G401 (cell line): ENCODE results near the gene SMG1. TPM values are rescaled to one million over a fixed set of nuclear protein-coding genes. Genes with fewer than 3 reads are reported as not detected.
A peak's percentile ranks its signal among the peaks of the same experiment; 100 is the strongest.
"Not testable (repeated sequence)": the region's sequence is repeated elsewhere in the genome, so short reads cannot be mapped to it uniquely, and the experiment has no call there.

Experiments
- DNase-seq: peaks from one replicate; pipeline ENCODE4 v3.0.0-alpha.2; 2015; ENCODE audit warnings: low spot score
- in situ Hi-C: cut with HindIII; loops from 2 replicates; pipeline ENCODE4 v1.10.0; 2016; ENCODE audit warnings: low sequenced_read_pairs, mixed read lengths
- total RNA-seq: library from RNA; depleted of rRNA; stranded (reverse); fragments of >200 nt; shearing (Covaris generic); gene quantifications from 2 replicates; pipeline ENCODE4 v1.2.3, GENCODE V29; 2014

The SMG1 gene
- total RNA-seq, 1 experiment from 2014 or later = 27.2 TPM

DNA sequence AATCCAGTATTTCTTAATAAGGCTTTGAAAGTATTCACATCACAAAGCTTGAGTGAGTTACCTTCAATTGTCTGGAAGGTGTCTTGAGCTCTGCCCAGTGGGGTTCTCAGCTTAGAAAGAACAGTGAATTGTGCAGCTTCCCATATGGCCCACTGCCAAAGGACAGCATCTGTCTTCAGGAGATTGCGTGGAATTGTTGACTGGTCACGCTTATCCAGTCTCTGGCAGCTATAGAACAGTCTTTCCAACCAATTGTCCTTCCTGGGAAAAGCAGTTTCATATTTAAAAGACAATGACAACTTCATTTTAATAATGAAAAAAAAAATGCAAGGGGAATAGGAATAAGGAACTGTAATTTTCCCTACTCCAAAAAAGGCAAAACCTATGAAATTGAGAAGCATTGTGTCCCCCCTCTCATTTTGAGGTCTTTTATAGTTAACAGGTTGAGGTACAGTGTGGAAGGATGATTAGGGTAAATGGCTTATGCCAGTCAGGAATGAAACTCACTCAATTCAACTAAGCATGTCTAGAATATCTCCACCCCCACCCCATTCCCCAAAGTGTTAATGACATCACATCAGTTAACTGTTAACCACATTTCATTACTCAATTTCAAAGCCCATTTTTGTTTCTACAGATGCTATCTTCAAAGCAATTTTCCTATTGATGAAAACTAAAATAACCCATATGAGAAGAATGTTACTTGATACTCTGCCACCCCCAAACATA lies 57.0 kb downstream of the SMG1 start:
- in situ Hi-C loops = not testable (repeated sequence)
- peak; percentile 57 for DNase-seq

DNA sequence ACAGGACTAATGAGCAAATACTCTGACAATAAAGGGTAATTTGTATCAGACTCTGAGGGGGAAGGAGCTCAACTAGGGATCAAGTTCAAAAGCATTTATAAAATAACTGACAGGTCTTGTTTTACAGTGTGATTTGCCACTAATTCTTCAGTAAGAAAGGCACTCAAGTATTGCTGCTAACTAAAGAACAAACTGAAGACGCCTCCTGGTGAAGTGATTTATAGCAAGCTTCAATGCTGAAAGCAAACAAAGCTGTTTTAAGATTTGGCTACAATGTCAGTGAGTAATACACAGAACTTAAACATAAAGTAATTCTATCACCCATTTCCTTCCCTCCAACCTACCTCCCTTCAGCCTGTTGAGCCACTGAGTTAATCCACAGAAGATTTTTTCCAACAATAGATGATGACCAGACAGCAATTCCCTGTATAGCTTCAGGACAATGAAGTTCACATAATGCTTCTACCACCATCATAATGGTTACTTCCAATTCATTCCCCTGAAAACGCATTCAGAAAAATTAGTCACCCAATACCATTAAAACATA lies 59.9 kb downstream of the SMG1 start:
- not testable (repeated sequence) for DNase-seq

DNA sequence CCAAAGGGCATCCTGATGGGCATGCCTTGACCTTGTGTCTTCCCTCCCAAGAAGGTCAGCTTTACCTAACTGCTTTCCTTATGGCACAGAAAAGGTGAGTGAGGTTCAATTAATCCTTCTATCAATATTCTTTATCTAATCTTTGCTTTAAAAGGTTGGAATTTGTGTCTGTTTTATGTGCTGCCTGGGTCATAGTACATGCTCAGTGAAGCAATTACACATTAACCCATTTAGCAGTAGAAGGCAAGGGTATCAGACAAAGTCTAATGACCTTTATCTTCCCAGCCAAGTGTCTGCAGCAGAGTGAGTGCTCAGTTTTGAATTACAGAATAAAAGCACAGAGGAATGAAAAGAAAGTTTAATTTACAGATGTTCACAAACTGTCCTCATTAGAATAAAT lies 63.3 kb downstream of the SMG1 start:
- DNase-seq, in situ Hi-C loops: not testable (repeated sequence)

More for the DNA sequence above, 59.9 kb downstream of the SMG1 start:
- in situ Hi-C loops = not testable (repeated sequence)

DNA sequence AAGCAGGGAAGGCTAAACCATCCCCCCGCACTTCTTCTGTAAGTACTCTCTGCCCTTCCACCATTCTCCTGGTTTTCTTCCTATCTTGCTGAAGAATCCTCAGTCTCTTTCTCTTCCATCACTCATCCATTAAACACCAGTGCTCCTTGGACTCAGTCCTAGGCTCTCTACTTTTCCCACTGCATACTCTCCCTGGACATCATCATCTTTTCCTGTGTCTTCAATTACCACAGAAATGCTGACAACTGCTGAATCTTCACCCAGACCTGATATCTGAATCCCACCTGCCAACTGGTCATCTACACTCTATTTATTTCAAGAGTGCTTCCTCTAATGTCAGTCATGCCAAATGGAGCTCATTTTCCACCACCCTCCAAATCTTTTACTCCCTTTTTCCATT lies 71.0 kb downstream of the SMG1 start:
- in situ Hi-C loops = no loop called here
- DNase-seq = no peak

DNA sequence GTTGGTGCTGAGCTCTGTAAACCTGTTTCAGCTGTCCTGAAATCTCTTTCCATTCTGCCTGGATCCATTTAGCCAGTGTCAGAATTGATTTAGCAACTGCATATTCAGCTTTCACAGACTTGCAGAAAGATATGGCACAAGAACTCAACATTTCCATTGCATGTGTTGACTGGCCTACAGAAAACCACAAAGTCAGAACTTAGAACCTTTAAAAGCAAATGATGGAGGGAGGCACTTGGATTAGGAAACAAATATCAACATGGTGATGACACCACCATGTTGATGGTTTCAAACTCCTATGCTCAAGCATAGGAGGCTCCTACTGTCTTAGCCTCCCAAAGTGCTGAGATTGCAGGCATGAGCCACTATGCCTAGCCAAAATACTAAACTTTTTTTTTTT lies 72.5 kb downstream of the SMG1 start:
- in situ Hi-C loops = no loop called here
- DNase-seq = no peak

DNA sequence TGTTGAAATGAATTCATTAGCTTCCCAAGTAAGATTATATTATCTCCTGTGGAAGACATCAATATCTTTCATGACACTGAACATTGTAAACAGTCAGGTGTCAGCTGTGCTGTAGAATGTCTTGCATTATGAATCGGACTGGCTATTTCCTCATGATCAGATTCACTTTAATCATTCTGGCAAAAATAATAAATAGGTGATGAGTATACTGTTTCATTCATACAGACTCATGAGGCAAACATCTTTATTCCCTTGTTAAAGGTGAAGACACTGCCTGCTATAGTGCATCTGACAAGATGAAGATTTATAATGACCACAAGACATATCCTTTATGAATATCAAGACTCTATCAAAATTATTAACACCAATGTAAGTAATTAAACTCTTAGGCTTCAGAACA lies 73.6 kb downstream of the SMG1 start:
- in situ Hi-C loops = no loop called here
- no peak for DNase-seq

DNA sequence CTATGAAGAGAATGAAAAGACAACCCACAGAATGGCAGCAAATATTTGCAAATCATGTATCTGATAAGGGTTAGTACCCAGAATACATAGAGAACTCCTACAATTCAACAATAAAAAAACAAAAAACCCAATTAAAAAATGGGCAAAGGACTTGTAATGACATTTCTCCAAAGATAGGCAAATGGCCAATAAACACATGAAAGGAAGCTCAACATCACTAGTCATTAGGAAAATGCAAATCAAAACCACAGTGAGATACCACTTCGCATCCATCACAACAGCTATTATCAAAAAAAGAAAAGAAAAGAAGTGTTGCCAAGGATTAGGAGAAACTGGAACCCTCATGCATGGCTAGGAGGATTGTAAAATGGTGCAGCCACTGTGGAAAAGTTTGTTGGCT lies 79.8 kb downstream of the SMG1 start:
- in situ Hi-C loops = no loop called here
- no peak for DNase-seq

DNA sequence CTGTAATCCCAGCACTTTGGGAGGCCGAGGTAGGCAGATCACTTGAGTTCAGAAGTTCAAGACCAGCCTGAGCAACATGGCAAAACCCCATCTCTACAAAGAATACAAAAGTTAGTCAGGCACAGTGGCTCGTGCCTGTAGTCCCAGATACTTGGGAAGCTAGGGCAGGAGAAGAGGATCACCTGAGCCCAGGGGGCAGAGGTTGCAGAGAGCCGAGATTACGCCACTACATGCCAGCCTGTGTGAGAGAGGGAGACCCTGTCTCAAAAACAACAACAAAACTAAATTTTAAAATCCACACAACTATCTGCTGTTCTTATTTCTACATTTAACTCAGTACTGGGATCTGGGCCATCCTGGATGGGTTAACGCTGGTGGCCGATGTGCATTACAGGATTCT lies 83.6 kb downstream of the SMG1 start:
- no peak for DNase-seq
- in situ Hi-C loops = no loop called here

DNA sequence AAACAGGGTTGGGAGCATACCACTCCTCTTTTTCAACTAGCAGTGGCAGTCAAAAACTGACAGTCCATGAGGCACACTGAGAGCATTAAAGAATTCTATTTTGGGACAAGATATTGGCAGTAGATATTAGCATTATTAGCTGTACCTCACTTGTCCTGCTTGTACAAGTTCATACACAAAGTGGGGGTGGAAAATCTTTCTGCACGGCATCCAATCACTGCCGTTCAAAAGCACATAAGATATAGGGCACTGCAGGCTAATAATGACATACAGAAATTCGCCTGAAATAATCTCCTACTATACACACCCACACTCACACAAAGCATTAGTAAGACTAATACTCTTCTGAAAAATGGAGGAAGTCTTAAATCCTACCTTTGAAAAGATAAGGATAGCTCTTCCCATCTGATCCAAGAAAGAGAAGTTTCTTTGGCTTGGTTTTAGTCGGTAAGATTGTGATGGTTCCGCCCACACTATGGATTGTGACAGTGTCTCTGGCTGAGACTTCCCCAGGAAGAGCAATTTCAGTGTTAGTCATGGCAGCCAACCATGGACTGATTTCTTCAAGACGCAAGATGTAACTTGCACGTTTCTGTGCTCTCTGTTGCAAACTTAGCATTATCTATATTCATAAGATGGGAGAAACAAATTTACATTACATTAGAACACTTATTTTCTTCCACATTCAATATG lies 84.2 kb downstream of the SMG1 start:
- in situ Hi-C loops = no loop called here
- no peak for DNase-seq

DNA sequence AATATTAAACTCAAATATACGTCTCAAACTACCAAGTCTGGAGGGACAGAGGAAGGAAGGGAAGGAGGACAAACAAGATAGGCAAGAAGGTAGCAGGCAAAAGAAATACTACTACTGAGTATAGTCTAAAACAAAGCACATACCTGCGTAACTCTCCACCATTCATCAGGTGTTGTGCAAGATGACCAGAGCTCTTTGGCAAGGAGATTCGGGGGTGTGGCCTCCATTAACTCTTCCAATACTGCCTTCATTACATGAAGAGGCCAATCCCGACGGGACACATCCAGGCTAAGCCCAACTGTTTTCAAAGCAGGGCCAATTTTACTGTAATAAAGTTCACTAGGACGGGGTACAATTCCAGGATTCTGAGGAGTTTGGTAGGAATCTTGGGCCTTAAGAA lies 86.7 kb downstream of the SMG1 start:
- no peak for DNase-seq
- in situ Hi-C loops = no loop called here

DNA sequence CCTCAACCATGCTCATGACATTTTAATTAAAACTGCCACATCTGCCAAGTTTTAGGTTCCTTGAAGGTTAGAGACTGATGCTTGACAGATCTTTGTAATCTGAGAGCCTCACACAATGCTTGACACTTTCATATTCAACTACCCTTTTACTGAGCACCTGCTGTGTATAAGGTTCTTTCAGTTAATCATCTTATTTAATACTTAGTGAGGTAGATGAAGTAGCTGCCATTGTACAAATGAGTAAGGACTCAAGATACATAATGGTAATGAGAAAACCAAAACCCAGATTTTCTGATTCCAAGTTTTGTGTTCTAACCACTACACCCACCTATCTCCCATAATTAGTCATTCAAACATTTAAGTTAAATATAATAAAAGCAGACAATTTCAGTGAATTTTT lies 89.5 kb downstream of the SMG1 start:
- in situ Hi-C loops = no loop called here
- no peak for DNase-seq

DNA sequence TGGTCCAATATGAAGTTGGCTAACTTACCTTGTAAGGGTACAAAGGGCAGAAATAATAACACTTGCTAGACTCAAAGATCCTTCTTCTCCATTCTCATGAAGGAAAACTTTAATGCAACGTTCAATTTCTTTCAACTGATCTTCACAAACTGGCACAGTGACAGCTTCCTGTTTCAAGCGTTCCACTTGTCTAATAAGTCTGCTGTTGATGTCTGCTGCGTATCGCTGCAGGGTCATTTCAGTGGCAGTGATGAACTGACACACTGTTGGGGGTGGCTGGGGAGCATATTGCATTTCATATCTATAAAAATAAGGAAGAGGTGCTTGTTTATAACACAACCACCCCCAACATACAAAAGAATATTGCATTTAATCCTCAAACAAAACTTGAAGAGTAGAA lies 91.3 kb downstream of the SMG1 start:
- no peak for DNase-seq
- in situ Hi-C loops = no loop called here

DNA sequence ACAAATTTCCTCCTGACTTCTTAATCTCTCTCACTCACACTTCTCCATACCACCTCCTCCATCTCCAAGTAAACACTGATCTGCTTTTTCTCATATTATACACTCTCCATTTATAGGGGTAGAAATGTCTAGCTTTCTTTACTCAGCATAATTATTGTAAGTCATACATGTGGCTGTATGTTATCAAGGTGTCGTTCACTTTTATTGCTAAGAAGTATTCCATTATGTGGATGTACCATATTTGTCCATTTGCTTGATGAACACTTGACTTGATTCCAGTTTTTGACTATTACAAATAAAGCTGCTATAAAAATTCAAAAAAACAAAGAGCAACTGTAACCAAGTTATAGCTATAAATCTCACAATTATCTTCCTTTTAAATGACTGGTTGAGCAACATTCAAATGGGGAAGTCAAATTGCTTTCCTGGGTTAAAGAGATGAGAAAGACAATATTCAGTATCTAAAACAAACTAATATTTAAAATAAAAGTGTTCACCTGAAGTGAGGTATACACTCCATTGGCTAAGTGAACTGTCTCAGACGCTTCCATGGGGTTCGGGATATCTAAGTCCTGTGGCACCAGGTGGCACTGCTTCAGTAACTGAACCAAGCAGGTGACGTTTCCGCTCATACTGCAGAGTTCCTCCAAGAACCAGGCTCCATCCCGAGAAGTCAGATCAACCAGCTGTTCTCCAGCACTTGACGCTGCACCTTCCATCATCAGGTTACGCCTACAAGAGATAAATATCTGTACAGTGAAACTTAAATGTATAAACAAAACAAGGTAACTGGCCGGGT lies 92.3 kb downstream of the SMG1 start:
- peak; percentile 51 for DNase-seq
- in situ Hi-C loops = no loop called here

DNA sequence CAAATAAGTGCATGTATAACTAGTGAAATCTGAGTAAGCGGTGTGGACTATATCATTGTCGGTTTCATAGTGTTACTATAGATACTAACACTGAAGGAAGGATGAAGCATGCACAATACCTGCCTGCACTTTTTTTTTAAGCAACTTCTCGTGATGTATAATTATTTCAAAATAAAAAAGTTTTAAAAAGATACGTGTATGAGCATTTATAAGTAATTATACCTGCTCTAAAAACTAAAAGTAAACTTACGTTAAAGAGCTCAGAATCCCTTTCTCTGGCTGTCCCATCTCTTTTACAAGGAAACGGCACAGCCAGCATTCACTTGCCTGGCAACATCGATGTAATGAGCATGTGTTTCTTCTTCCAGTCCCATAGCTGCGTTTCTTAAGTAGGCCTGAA lies 93.6 kb downstream of the SMG1 start:
- no peak for DNase-seq
- in situ Hi-C loops = no loop called here

DNA sequence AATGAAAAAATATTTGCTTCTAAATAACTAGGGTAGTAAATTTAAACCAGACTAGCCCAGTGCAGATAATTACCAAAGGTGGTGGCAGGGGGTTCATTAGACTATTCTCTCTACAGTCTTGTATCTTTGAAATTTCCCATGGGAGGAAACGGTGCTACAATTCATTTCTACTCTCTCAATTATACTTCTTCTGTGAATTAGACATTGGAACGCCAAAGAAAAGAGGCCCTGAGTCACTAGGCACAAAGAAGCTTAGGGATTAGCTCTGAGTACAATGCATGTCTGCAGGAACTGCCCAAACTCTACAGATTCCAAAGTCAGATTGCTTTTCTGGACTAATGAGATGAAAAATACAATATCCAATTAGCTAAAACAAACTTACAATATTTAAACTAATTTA lies 94.2 kb downstream of the SMG1 start:
- DNase-seq = no peak

DNA sequence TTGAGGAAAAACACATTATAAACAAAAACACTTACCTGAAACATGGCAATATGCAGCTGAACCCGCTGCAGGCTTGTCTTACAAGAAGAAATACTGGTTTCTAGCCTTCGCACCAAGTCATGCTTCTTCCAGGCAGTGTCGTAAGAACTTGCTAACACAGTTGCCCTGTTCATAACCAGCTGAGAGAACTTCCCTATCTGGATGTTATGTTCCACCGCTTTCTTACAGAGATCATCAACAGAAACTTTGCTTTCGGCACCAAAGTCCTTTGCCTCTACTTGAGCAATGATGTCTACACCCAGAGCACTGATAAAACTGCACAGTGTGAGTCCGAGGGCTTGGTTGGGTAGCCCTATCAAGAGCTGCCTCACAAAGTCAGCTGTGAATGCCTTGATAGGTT lies 97.0 kb downstream of the SMG1 start:
- in situ Hi-C loops = no loop called here
- no peak for DNase-seq

More for the DNA sequence above, 94.2 kb downstream of the SMG1 start:
- in situ Hi-C loops = no loop called here

DNA sequence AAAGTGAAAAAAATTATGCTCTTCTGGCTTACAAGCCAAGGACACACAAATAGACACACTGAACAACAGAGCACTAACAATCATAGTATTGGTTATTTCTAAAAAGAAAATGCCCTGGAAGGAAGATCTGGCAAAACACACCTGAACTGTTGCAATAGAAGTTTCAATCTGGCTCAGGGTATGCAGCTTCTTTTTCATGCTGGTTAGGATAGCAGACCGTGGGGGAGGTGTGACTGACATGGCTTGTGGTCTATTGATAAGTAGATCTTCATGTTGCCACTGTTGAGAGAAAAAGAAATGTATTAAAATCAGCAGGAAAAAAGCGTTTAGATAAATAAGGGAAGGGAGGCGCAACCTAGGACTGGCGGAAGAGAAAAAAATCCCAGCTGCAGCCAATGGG lies 98.3 kb downstream of the SMG1 start:
- in situ Hi-C loops = no loop called here
- no peak for DNase-seq

DNA sequence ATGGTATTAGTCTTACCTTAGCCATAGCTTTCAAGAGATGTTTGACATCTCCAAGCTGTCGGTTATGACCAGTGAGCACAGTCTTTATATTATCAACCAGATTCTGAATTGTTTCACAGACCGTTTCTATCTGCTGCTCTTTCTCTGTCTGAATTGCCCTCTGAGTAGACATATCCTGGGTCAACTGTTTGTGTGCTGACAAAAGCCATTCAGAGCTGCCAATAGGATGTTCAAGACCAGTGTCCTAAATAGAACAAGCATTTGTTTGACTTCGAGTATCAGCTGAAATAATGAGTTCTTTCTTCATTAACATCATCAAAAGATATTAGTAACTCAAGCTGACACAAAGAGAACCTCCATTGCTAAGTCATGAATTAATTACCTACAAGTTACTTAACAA lies 109.9 kb downstream of the SMG1 start:
- DNase-seq = no peak
- in situ Hi-C loops = loop anchor here (25.0 kb wide), 1 partner anchor 146 kb away; no protein-coding TSS in a partner anchor

DNA sequence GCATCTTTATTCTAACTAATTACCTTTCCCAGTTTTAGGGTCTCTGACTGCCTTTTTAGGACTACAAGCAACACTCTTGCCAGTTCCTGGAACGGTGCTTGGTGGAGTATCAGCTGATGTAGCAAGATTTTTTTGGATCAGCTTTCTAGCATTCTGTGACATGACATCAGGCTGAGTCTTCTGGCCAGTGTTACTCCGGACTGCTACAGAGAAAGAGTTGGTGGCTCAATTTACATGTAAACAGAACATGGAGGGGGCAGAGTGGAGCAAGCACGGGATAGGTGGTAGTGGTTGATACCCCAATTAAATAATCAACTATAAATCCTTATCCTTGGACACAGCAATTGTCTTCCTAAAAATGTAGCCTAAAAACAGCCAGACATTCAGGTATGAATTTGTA lies 114.3 kb downstream of the SMG1 start:
- DNase-seq = no peak
- in situ Hi-C loops = loop anchor here (25.0 kb wide), 1 partner anchor 150 kb away; no protein-coding TSS in a partner anchor

DNA sequence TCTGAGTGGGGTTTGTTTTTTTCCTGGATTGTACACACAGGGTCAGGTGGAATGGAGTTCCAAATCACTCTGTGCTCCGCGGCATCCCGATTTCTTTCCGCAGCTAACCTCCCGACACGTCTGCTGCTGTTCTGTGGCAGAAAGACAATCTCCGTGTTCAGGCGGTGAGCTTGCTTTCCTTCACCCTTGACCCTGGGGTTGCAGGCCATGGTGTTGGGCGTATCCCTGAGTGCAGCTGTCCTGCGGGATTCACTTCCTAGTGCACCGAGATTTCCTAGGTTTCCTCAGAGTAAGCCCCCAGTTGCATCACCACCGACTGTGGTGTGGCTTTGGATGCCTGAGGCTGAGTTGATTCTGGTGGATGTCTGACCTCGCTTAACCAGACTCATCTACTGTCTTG lies 117.0 kb downstream of the SMG1 start:
- in situ Hi-C loops = loop anchor here (25.0 kb wide), 1 partner anchor 153 kb away; no protein-coding TSS in a partner anchor
- no peak for DNase-seq
